ENCODE results near the gene SMOC1.

Gene SMOC1

GRCh38 chr14:70043001-70043400 lies 163.8 kb downstream of the SMOC1 start:
- Histone ChIP-seq H3K4me1 (ENCODE audit: low read length) (no peaks in the 10 kb centered on the region), H3K79me2 (ENCODE audit: low read length) (no peaks in the 10 kb centered on the region), H3K9ac (ENCODE audit: low read length) (no peak overlapping the region), H3K27me3 (ENCODE audit: low read depth, low read length) (peaks cover 28% of the 10 kb centered on the region), H4K20me1 (ENCODE audit: insufficient read depth, low read length) (0 out of 2 replicates have a peak, but pooled peaks cover 2% of the 10 kb centered on the region), H3K4me3 (ENCODE audit: low read length) (no peak overlapping the region), H3K4me2 (ENCODE audit: low read length) (no peak overlapping the region), H3K36me3 (replicated peaks; ENCODE audit: low read depth, low read length) (no peaks in the 10 kb centered on the region), H3K27ac (ENCODE audit: low read length) (no peak overlapping the region), H3K9me3 (ENCODE audit: insufficient read depth, low read length) (no peaks in the 10 kb centered on the region), H2AFZ (ENCODE audit: low read depth, low read length) (no peak overlapping the region)
- no peak for TF ChIP-seq EZH2phosphoT487 (IDR thresholded peaks at IDR 0.05; ENCODE audit: low read depth)
- no peak for TF ChIP-seq CTCF (IDR thresholded peaks at IDR 0.05; ENCODE audit: low read depth, low read length)

- Histone ChIP-seq H2AFZ (ENCODE audit: low read depth, low read length) (no peak overlapping the region), H3K9me3 (ENCODE audit: insufficient read depth, low read length) (no peaks in the 10 kb centered on the region), H4K20me1 (ENCODE audit: insufficient read depth, low read length) (0 out of 2 replicates have a peak, but pooled peaks cover 2% of the 10 kb centered on the region), H3K36me3 (replicated peaks; ENCODE audit: low read depth, low read length) (no peaks in the 10 kb centered on the region), H3K79me2 (ENCODE audit: low read length) (no peaks in the 10 kb centered on the region), H3K9ac (ENCODE audit: low read length) (no peak overlapping the region), H3K4me3 (ENCODE audit: low read length) (no peak overlapping the region), H3K4me1 (ENCODE audit: low read length) (no peaks in the 10 kb centered on the region), H3K4me2 (ENCODE audit: low read length) (no peak overlapping the region), H3K27me3 (ENCODE audit: low read depth, low read length) (peaks cover 27% of the 10 kb centered on the region), H3K27ac (ENCODE audit: low read length) (no peak overlapping the region)
- no peak for TF ChIP-seq CTCF (IDR thresholded peaks at IDR 0.05; ENCODE audit: low read depth, low read length)
- no peak for TF ChIP-seq EZH2phosphoT487 (IDR thresholded peaks at IDR 0.05; ENCODE audit: low read depth)
Observed at GRCh38 chr14:70045310-70045709, 166.1 kb downstream of the SMOC1 start.

GRCh38 chr14:70045844-70046535 lies 166.8 kb downstream of the SMOC1 start:
- Histone ChIP-seq H3K36me3 (replicated peaks; ENCODE audit: low read depth, low read length) (no peaks in the 10 kb centered on the region), H3K4me2 (ENCODE audit: low read length) (peak overlapping the region; percentile 6), H3K9ac (ENCODE audit: low read length) (no peak overlapping the region), H4K20me1 (ENCODE audit: insufficient read depth, low read length) (no peaks in the 10 kb centered on the region), H3K9me3 (ENCODE audit: insufficient read depth, low read length) (no peaks in the 10 kb centered on the region), H3K27ac (ENCODE audit: low read length) (no peak overlapping the region), H3K4me1 (ENCODE audit: low read length) (no peaks in the 10 kb centered on the region), H3K4me3 (ENCODE audit: low read length) (no peak overlapping the region), H3K27me3 (ENCODE audit: low read depth, low read length) (peaks cover 21% of the 10 kb centered on the region), H2AFZ (ENCODE audit: low read depth, low read length) (peak overlapping the region; percentile 58; the same call in 1 of the 2 replicates), H3K79me2 (ENCODE audit: low read length) (no peaks in the 10 kb centered on the region)
- TF ChIP-seq CTCF (IDR thresholded peaks at IDR 0.05; ENCODE audit: low read depth, low read length) = peak; percentile 44
- TF ChIP-seq EZH2phosphoT487 (IDR thresholded peaks at IDR 0.05; ENCODE audit: low read depth) = no peak

GRCh38 chr14:70047598-70048312 lies 168.5 kb downstream of the SMOC1 start:
- Histone ChIP-seq H4K20me1 (ENCODE audit: insufficient read depth, low read length) (no peaks in the 10 kb centered on the region), H3K9me3 (ENCODE audit: insufficient read depth, low read length) (no peaks in the 10 kb centered on the region), H2AFZ (ENCODE audit: low read depth, low read length) (no peak overlapping the region), H3K4me2 (ENCODE audit: low read length) (no peak overlapping the region), H3K27ac (ENCODE audit: low read length) (no peak overlapping the region), H3K4me3 (ENCODE audit: low read length) (no peak overlapping the region), H3K27me3 (ENCODE audit: low read depth, low read length) (peaks cover 12% of the 10 kb centered on the region), H3K9ac (ENCODE audit: low read length) (no peak overlapping the region), H3K36me3 (replicated peaks; ENCODE audit: low read depth, low read length) (no peaks in the 10 kb centered on the region), H3K79me2 (ENCODE audit: low read length) (no peaks in the 10 kb centered on the region), H3K4me1 (ENCODE audit: low read length) (no peaks in the 10 kb centered on the region)
- TF ChIP-seq EZH2phosphoT487 (IDR thresholded peaks at IDR 0.05; ENCODE audit: low read depth) (no peak), CTCF (IDR thresholded peaks at IDR 0.05; ENCODE audit: low read depth, low read length) (no peak)
